Measurements from ENCODE around the gene F7. TPM values are rescaled to one million over a fixed set of nuclear protein-coding genes. Genes with fewer than 3 reads are reported as not detected.

Gene F7
- total RNA-seq, 1 experiment from 2014 or later, result 0.26 TPM

DNA sequence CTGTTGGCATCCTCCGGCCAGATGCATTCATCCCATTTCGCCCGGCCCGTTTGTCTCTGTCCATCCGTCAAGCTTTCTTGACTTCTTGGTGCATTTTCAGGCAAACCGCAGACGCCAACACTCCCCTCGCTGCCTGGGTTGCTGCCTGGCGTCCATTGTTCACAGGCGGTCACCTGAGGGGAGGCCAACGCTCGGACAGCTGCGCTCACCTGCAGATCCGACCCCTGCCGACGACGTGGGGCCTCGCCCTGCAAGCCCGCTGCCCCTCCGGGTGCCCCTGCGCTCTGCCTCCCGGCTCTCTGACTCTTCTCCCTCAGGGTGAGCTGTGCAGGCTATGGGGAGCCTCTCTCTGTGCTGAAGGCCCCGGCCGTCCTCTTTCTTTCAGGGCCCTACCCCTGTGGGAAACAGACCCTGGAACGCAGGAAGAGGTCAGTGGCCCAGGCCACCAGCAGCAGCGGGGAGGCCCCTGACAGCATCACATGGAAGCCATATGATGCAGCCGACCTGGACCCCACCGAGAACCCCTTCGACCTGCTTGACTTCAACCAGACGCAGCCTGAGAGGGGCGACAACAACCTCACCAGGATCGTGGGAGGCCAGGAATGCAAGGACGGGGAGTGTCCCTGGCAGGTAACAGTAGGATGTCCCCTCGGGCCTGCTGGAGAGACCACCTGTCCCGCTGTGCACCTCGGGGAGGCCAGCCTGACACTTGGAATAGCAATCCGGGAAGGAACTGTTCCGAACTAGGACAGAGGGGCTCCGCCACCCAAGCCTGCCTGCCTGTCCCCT lies 38.1 kb downstream of the F7 start:
- ChIA-PET POLR2A (no interaction called here), CTCF (interaction anchor here (0.7 kb wide), 3 partner anchors 9 to 93 kb away, joined by 3 to 6 read pairs (median 4); no protein-coding TSS in a partner anchor)
- Mint-ChIP-seq H3K36me3 (no peaks in the 10 kb centered on the region), H3K4me3 (no peak overlapping the region), H3K27me3 (ENCODE audit: low read depth) (no peaks in the 10 kb centered on the region), H3K27ac (no peak overlapping the region), H3K4me1 (no peaks in the 10 kb centered on the region), H3K9me3 (no peaks in the 10 kb centered on the region)
- TF ChIP-seq RORB (CRISPR knock-in tag; IDR thresholded peaks at IDR 0.05) (no peak), ZNF396 (CRISPR knock-in tag; IDR thresholded peaks at IDR 0.05; ENCODE audit: borderline replicate concordance) (no peak), IRF2 (CRISPR knock-in tag; IDR thresholded peaks at IDR 0.05; ENCODE audit: borderline replicate concordance, low read depth) (no peak), ELF4 (CRISPR knock-in tag; IDR thresholded peaks at IDR 0.05; ENCODE audit: low read depth) (no peak), TEAD4 (CRISPR knock-in tag; IDR thresholded peaks at IDR 0.05) (no peak), ZNF138 (CRISPR knock-in tag; conservative IDR thresholded peaks at IDR 0.05) (no peak), MXD4 (CRISPR knock-in tag; IDR thresholded peaks at IDR 0.05; ENCODE audit: borderline replicate concordance) (no peak), FOXJ3 (CRISPR knock-in tag; IDR thresholded peaks at IDR 0.05; ENCODE audit: borderline replicate concordance) (no peak)
- TF ChIP-seq, protein P1, sequence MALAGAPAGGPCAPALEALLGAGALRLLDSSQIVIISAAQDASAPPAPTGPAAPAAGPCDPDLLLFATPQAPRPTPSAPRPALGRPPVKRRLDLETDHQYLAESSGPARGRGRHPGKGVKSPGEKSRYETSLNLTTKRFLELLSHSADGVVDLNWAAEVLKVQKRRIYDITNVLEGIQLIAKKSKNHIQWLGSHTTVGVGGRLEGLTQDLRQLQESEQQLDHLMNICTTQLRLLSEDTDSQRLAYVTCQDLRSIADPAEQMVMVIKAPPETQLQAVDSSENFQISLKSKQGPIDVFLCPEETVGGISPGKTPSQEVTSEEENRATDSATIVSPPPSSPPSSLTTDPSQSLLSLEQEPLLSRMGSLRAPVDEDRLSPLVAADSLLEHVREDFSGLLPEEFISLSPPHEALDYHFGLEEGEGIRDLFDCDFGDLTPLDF (CRISPR knock-in tag; IDR thresholded peaks at IDR 0.05), result no peak
- TF ChIP-seq, protein P2, sequence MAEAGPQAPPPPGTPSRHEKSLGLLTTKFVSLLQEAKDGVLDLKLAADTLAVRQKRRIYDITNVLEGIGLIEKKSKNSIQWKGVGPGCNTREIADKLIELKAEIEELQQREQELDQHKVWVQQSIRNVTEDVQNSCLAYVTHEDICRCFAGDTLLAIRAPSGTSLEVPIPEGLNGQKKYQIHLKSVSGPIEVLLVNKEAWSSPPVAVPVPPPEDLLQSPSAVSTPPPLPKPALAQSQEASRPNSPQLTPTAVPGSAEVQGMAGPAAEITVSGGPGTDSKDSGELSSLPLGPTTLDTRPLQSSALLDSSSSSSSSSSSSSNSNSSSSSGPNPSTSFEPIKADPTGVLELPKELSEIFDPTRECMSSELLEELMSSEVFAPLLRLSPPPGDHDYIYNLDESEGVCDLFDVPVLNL (CRISPR knock-in tag; IDR thresholded peaks at IDR 0.05; ENCODE audit: borderline replicate concordance, low read depth), result no peak
- TF ChIP-seq, protein P3, sequence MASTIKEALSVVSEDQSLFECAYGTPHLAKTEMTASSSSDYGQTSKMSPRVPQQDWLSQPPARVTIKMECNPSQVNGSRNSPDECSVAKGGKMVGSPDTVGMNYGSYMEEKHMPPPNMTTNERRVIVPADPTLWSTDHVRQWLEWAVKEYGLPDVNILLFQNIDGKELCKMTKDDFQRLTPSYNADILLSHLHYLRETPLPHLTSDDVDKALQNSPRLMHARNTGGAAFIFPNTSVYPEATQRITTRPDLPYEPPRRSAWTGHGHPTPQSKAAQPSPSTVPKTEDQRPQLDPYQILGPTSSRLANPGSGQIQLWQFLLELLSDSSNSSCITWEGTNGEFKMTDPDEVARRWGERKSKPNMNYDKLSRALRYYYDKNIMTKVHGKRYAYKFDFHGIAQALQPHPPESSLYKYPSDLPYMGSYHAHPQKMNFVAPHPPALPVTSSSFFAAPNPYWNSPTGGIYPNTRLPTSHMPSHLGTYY (CRISPR knock-in tag; IDR thresholded peaks at IDR 0.05), result no peak
- TF ChIP-seq, protein P4, sequence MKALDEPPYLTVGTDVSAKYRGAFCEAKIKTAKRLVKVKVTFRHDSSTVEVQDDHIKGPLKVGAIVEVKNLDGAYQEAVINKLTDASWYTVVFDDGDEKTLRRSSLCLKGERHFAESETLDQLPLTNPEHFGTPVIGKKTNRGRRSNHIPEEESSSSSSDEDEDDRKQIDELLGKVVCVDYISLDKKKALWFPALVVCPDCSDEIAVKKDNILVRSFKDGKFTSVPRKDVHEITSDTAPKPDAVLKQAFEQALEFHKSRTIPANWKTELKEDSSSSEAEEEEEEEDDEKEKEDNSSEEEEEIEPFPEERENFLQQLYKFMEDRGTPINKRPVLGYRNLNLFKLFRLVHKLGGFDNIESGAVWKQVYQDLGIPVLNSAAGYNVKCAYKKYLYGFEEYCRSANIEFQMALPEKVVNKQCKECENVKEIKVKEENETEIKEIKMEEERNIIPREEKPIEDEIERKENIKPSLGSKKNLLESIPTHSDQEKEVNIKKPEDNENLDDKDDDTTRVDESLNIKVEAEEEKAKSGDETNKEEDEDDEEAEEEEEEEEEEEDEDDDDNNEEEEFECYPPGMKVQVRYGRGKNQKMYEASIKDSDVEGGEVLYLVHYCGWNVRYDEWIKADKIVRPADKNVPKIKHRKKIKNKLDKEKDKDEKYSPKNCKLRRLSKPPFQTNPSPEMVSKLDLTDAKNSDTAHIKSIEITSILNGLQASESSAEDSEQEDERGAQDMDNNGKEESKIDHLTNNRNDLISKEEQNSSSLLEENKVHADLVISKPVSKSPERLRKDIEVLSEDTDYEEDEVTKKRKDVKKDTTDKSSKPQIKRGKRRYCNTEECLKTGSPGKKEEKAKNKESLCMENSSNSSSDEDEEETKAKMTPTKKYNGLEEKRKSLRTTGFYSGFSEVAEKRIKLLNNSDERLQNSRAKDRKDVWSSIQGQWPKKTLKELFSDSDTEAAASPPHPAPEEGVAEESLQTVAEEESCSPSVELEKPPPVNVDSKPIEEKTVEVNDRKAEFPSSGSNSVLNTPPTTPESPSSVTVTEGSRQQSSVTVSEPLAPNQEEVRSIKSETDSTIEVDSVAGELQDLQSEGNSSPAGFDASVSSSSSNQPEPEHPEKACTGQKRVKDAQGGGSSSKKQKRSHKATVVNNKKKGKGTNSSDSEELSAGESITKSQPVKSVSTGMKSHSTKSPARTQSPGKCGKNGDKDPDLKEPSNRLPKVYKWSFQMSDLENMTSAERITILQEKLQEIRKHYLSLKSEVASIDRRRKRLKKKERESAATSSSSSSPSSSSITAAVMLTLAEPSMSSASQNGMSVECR (CRISPR knock-in tag; IDR thresholded peaks at IDR 0.05; ENCODE audit: borderline replicate concordance), result no peak
- TF ChIP-seq, protein P5, sequence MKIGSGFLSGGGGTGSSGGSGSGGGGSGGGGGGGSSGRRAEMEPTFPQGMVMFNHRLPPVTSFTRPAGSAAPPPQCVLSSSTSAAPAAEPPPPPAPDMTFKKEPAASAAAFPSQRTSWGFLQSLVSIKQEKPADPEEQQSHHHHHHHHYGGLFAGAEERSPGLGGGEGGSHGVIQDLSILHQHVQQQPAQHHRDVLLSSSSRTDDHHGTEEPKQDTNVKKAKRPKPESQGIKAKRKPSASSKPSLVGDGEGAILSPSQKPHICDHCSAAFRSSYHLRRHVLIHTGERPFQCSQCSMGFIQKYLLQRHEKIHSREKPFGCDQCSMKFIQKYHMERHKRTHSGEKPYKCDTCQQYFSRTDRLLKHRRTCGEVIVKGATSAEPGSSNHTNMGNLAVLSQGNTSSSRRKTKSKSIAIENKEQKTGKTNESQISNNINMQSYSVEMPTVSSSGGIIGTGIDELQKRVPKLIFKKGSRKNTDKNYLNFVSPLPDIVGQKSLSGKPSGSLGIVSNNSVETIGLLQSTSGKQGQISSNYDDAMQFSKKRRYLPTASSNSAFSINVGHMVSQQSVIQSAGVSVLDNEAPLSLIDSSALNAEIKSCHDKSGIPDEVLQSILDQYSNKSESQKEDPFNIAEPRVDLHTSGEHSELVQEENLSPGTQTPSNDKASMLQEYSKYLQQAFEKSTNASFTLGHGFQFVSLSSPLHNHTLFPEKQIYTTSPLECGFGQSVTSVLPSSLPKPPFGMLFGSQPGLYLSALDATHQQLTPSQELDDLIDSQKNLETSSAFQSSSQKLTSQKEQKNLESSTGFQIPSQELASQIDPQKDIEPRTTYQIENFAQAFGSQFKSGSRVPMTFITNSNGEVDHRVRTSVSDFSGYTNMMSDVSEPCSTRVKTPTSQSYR (CRISPR knock-in tag; IDR thresholded peaks at IDR 0.05), result no peak
- ATAC-seq, result no peak
- no peak for DNase-seq (ENCODE audit: low spot score)

DNA sequence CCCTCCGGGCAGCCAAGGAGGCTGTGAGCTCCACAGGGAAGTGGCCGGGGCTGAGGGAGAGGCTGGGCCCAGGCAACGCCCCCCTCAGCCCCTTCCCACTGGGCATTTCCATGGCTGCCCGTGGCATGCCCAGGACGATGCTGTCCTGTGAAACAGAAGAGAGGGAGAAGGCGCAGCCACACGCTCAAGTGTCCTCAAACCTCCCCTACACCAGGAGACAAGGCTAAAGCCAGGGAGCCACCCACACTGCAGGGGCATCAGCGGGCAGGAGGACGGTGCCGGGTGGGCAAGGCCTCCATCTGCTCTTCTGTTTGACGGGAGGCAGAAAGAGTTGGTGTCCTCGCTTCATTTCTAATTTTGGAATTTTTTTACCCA lies 38.7 kb downstream of the F7 start:
- Mint-ChIP-seq H3K4me1 (no peaks in the 10 kb centered on the region), H3K9me3 (no peaks in the 10 kb centered on the region), H3K4me3 (no peak overlapping the region), H3K27me3 (ENCODE audit: low read depth) (no peaks in the 10 kb centered on the region), H3K27ac (no peak overlapping the region), H3K36me3 (no peaks in the 10 kb centered on the region)
- DNase-seq (ENCODE audit: low spot score) (no peak), ATAC-seq (no peak)
- CTCF ChIA-PET, result no interaction called here
- POLR2A ChIA-PET, result no interaction called here
- no peak for TF ChIP-seq SMAD3 (CRISPR knock-in tag; IDR thresholded peaks at IDR 0.05; ENCODE audit: borderline replicate concordance)
- TF ChIP-seq, protein P6, sequence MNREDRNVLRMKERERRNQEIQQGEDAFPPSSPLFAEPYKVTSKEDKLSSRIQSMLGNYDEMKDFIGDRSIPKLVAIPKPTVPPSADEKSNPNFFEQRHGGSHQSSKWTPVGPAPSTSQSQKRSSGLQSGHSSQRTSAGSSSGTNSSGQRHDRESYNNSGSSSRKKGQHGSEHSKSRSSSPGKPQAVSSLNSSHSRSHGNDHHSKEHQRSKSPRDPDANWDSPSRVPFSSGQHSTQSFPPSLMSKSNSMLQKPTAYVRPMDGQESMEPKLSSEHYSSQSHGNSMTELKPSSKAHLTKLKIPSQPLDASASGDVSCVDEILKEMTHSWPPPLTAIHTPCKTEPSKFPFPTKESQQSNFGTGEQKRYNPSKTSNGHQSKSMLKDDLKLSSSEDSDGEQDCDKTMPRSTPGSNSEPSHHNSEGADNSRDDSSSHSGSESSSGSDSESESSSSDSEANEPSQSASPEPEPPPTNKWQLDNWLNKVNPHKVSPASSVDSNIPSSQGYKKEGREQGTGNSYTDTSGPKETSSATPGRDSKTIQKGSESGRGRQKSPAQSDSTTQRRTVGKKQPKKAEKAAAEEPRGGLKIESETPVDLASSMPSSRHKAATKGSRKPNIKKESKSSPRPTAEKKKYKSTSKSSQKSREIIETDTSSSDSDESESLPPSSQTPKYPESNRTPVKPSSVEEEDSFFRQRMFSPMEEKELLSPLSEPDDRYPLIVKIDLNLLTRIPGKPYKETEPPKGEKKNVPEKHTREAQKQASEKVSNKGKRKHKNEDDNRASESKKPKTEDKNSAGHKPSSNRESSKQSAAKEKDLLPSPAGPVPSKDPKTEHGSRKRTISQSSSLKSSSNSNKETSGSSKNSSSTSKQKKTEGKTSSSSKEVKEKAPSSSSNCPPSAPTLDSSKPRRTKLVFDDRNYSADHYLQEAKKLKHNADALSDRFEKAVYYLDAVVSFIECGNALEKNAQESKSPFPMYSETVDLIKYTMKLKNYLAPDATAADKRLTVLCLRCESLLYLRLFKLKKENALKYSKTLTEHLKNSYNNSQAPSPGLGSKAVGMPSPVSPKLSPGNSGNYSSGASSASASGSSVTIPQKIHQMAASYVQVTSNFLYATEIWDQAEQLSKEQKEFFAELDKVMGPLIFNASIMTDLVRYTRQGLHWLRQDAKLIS (CRISPR knock-in tag; IDR thresholded peaks at IDR 0.05; ENCODE audit: borderline replicate concordance), result no peak
- no peak for TF ChIP-seq NFYB (CRISPR knock-in tag; conservative IDR thresholded peaks at IDR 0.05; ENCODE audit: low read depth)
- TF ChIP-seq, protein P7, sequence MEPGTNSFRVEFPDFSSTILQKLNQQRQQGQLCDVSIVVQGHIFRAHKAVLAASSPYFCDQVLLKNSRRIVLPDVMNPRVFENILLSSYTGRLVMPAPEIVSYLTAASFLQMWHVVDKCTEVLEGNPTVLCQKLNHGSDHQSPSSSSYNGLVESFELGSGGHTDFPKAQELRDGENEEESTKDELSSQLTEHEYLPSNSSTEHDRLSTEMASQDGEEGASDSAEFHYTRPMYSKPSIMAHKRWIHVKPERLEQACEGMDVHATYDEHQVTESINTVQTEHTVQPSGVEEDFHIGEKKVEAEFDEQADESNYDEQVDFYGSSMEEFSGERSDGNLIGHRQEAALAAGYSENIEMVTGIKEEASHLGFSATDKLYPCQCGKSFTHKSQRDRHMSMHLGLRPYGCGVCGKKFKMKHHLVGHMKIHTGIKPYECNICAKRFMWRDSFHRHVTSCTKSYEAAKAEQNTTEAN (CRISPR knock-in tag; IDR thresholded peaks at IDR 0.05), result no peak

All from WTC11 (cell line).